ENCODE results near the gene KLHL42.

The KLHL42 gene

GRCh38 chr12:27782481-27782880 is 2.4 kb downstream of the KLHL42 start:
- no peak for TF ChIP-seq CTCF (IDR thresholded peaks at IDR 0.05)
- Histone ChIP-seq H3K27ac (no peak overlapping the region), H3K27me3 (no peaks in the 10 kb centered on the region), H3K4me1 (ENCODE audit: control insufficient read depth in 1 of 2, insufficient read depth in 1 of 2, low read depth in 1 of 2, low read length in 1 of 2) (peaks cover 26 to 30% of the 10 kb centered on the region in 2 experiments), H3K4me3 (ENCODE audit: low read depth in 1 of 2, low read length in 1 of 2) (no peak overlapping the region), H3K36me3 (no peaks in the 10 kb centered on the region), H3K9me3 (no peaks in the 10 kb centered on the region)

- peak overlapping the region; percentile 71 for H3K27ac ChIP-seq
- peaks cover 1% of the 10 kb centered on the region for H3K36me3 ChIP-seq
Observed at GRCh38 chr12:27785882-27786570, 6.0 kb downstream of the KLHL42 start.

GRCh38 chr12:27787559-27787958 is 7.5 kb downstream of the KLHL42 start:
- TF ChIP-seq CTCF (IDR thresholded peaks at IDR 0.05), result no peak
- peaks cover 11 to 15% of the 10 kb centered on the region in 2 experiments for H3K4me1 ChIP-seq (ENCODE audit: control insufficient read depth in 1 of 2, insufficient read depth in 1 of 2, low read depth in 1 of 2, low read length in 1 of 2)
- H3K4me3 ChIP-seq (ENCODE audit: low read depth in 1 of 2, low read length in 1 of 2), result no peak overlapping the region
- no peaks in the 10 kb centered on the region for H3K27me3 ChIP-seq
- H3K36me3 ChIP-seq, result peaks cover 14% of the 10 kb centered on the region
- H3K27ac ChIP-seq, result no peak overlapping the region
- no peaks in the 10 kb centered on the region for H3K9me3 ChIP-seq

More at GRCh38 chr12:27785882-27786570, 6.0 kb downstream of the KLHL42 start:
- Histone ChIP-seq H3K9me3 (no peaks in the 10 kb centered on the region), H3K27me3 (no peaks in the 10 kb centered on the region), H3K4me3 (ENCODE audit: low read depth in 1 of 2, low read length in 1 of 2) (peak overlapping the region in 1 of 2 experiments; percentile 3), H3K4me1 (ENCODE audit: control insufficient read depth in 1 of 2, insufficient read depth in 1 of 2, low read depth in 1 of 2, low read length in 1 of 2) (peaks cover 13 to 17% of the 10 kb centered on the region in 2 experiments)
- no peak for TF ChIP-seq CTCF (IDR thresholded peaks at IDR 0.05)

GRCh38 chr12:27790179-27790578 is 10.1 kb downstream of the KLHL42 start:
- H3K36me3 ChIP-seq, result peaks cover 18% of the 10 kb centered on the region
- no peak overlapping the region for H3K4me3 ChIP-seq (ENCODE audit: low read depth in 1 of 2, low read length in 1 of 2)
- peaks cover 11 to 14% of the 10 kb centered on the region in 2 experiments for H3K4me1 ChIP-seq (ENCODE audit: control insufficient read depth in 1 of 2, insufficient read depth in 1 of 2, low read depth in 1 of 2, low read length in 1 of 2)
- no peaks in the 10 kb centered on the region for H3K9me3 ChIP-seq
- H3K27me3 ChIP-seq, result no peaks in the 10 kb centered on the region
- no peak for TF ChIP-seq CTCF (IDR thresholded peaks at IDR 0.05)
- H3K27ac ChIP-seq, result no peak overlapping the region

GRCh38 chr12:27794818-27795584 is 15.0 kb downstream of the KLHL42 start:
- no peak for TF ChIP-seq CTCF (IDR thresholded peaks at IDR 0.05)
- H3K36me3 ChIP-seq, result peaks cover 46% of the 10 kb centered on the region

More at GRCh38 chr12:27794818-27795584, 15.0 kb downstream of the KLHL42 start:
- H3K4me1 ChIP-seq (ENCODE audit: control insufficient read depth in 1 of 2, insufficient read depth in 1 of 2, low read depth in 1 of 2, low read length in 1 of 2), result peaks cover 0 to 2% of the 10 kb centered on the region in 2 experiments
- H3K9me3 ChIP-seq, result no peaks in the 10 kb centered on the region
- H3K27me3 ChIP-seq, result no peaks in the 10 kb centered on the region
- H3K4me3 ChIP-seq (ENCODE audit: low read depth in 1 of 2, low read length in 1 of 2), result no peak overlapping the region
- no peak overlapping the region for H3K27ac ChIP-seq
